Panc1 (cell line): ENCODE data around the gene RAPGEFL1. TPM values are rescaled to one million over a fixed set of nuclear protein-coding genes. Genes with fewer than 3 reads are reported as not detected.

Experiments
- ATAC-seq: fragments of 200-7000 bp; cut with Tn5 transposase; 2 replicates; pipeline ENCODE4 v1.9.1; 2020; ENCODE audit warnings: mild to moderate bottlenecking, moderate library complexity
- BruUV-seq: library from RNA; stranded (reverse); fragments of 400-500 nt; replicated peaks from 2 replicates; lab custom pipeline; 2021; lab: Mats Ljungman, UMichigan
- CTCF ChIA-PET: fragments of 300-600 bp; sonication (Branson Sonifier 250); formaldehyde crosslinking; loops from one replicate; lab custom pipeline; 2022; ENCODE audit warnings: antibody characterized with exemption; lab: Charles Lee
- POLR2A ChIA-PET: fragments of 300-600 bp; sonication (Branson Sonifier 250); formaldehyde crosslinking; loops from one replicate; lab custom pipeline; 2022; ENCODE audit warnings: antibody characterized with exemption; lab: Charles Lee
- DNase-seq: peaks from one replicate; pipeline ENCODE4 v3.0.0-alpha.2; 2010; ENCODE audit warnings: low read depth, low spot score
- H3K27ac ChIP-seq: 2 replicates; pipeline ENCODE4 v1.5.1; 2011; ENCODE audit warnings: mild to moderate bottlenecking, low read length, inconsistent platforms
- H3K27me3 ChIP-seq: fragments of 200-500 bp; sonication (Bioruptor generic); 2 replicates; pipeline ENCODE4 v1.6.0; 2014; ENCODE audit warnings: low read length, inconsistent platforms; ENCODE audit not compliant: control insufficient read depth, insufficient read depth
- H3K36me3 ChIP-seq: fragments of 200-500 bp; sonication (Bioruptor generic); 2 replicates; pipeline ENCODE4 v1.5.1; 2014; ENCODE audit warnings: inconsistent platforms, mild to moderate bottlenecking, low read length, moderate library complexity; ENCODE audit not compliant: control insufficient read depth, insufficient read depth
- H3K4me1 ChIP-seq: 2 replicates; pipeline ENCODE4 v1.5.1; 2011; ENCODE audit warnings: inconsistent platforms, mild to moderate bottlenecking, low read length, moderate library complexity; ENCODE audit not compliant: control insufficient read depth, insufficient read depth
- H3K4me3 ChIP-seq, 2 experiments: 2 replicates each; pipeline ENCODE4 v1.5.1; 2011 to 2012; ENCODE audit warnings: low read depth in 2 of 2, low read length in 2 of 2, mild to moderate bottlenecking in 2 of 2, inconsistent platforms in 1 of 2, moderate library complexity in 1 of 2
- H3K9me3 ChIP-seq: fragments of 200-500 bp; sonication (Bioruptor generic); 2 replicates; pipeline ENCODE4 v1.5.1; 2014; ENCODE audit warnings: low read depth, mild to moderate bottlenecking, inconsistent platforms, low read length, moderate library complexity; ENCODE audit not compliant: control insufficient read depth, insufficient read depth
- POLR2AphosphoS5 ChIP-seq: IDR thresholded peaks from 2 replicates; pipeline ENCODE4 v1.6.1; 2012; ENCODE audit warnings: mild to moderate bottlenecking, low read depth, low read length, moderate library complexity
- SIN3A ChIP-seq: IDR thresholded peaks from 2 replicates; pipeline ENCODE4 v1.6.1; 2012; ENCODE audit warnings: low read depth, mild to moderate bottlenecking, low read length, moderate library complexity, borderline replicate concordance; ENCODE audit not compliant: insufficient read depth
- in situ Hi-C: cut with HindIII; loops from 2 replicates; pipeline ENCODE4 v1.10.0; 2016; ENCODE audit warnings: low sequenced_read_pairs, low pct_unique_long_range_greater_than_20kb
- intact Hi-C: fragments of 100-400 bp; cut with micrococcal nuclease; formaldehyde crosslinking; loops from one replicate; pipeline ENCODE4 v1.10.0; 2022; ENCODE audit not compliant: unreplicated experiment
- total RNA-seq: library from RNA; stranded (reverse); gene quantifications from one replicate; pipeline ENCODE4 v1.2.1, GENCODE V29; 2021; ENCODE audit not compliant: unreplicated experiment
- TF ChIP-seq, protein P1 (sequence below): fragments of 450-650 bp; IDR thresholded peaks from 2 replicates; pipeline ENCODE4 v1.5.1; 2017; ENCODE audit warnings: mild to moderate bottlenecking
- TF ChIP-seq, protein P2 (sequence below), 2 experiments: IDR thresholded peaks; 2 replicates each; pipeline ENCODE4 v1.6.1; 2011 to 2012; ENCODE audit warnings: low read depth in 2 of 2, control low read depth in 1 of 2, low read length in 1 of 2, mild to moderate bottlenecking in 1 of 2, moderate library complexity in 1 of 2; ENCODE audit not compliant: insufficient read depth in 1 of 2

RAPGEFL1 gene
- total RNA-seq, 1 experiment from 2014 or later: 6.5 TPM

DNA sequence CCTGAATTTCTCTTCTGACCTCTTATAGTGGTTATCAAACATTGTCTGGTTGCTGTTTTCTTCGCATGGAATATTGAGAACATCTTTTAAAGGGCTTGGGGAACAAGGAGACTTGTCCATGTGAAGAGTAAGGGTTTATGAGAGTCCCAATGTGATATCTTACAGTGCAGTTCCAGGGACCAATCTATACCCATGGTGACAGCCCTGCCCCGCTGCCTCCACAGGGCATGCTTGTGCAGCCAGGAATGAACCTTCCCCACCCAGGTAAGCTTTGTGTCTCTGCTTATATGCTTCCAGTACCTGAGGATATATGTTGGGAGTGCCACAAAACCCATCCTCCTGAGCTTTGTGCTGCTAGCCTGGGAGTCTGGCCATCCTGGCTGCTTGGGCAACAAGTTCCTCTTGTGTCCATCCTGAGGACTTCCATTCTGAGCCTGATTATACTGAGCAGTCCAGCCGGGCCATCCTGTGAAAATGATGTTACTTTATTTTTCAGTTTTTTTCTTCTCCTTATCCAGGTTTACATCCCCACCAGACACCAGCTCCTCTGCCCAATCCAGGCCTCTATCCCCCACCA lies 9.5 kb upstream of the RAPGEFL1 start:
- intact Hi-C loops: loop anchor here (1.0 kb wide), 1 partner anchor 54 kb away; no protein-coding TSS in a partner anchor
- in situ Hi-C loops: no loop called here
- peaks cover 41% of the 10 kb centered on the region for H3K36me3 ChIP-seq
- TF ChIP-seq SIN3A (no peak), POLR2AphosphoS5 (no peak)
- TF ChIP-seq, protein P1, sequence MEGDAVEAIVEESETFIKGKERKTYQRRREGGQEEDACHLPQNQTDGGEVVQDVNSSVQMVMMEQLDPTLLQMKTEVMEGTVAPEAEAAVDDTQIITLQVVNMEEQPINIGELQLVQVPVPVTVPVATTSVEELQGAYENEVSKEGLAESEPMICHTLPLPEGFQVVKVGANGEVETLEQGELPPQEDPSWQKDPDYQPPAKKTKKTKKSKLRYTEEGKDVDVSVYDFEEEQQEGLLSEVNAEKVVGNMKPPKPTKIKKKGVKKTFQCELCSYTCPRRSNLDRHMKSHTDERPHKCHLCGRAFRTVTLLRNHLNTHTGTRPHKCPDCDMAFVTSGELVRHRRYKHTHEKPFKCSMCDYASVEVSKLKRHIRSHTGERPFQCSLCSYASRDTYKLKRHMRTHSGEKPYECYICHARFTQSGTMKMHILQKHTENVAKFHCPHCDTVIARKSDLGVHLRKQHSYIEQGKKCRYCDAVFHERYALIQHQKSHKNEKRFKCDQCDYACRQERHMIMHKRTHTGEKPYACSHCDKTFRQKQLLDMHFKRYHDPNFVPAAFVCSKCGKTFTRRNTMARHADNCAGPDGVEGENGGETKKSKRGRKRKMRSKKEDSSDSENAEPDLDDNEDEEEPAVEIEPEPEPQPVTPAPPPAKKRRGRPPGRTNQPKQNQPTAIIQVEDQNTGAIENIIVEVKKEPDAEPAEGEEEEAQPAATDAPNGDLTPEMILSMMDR: no peak
- TF ChIP-seq, protein P2, sequence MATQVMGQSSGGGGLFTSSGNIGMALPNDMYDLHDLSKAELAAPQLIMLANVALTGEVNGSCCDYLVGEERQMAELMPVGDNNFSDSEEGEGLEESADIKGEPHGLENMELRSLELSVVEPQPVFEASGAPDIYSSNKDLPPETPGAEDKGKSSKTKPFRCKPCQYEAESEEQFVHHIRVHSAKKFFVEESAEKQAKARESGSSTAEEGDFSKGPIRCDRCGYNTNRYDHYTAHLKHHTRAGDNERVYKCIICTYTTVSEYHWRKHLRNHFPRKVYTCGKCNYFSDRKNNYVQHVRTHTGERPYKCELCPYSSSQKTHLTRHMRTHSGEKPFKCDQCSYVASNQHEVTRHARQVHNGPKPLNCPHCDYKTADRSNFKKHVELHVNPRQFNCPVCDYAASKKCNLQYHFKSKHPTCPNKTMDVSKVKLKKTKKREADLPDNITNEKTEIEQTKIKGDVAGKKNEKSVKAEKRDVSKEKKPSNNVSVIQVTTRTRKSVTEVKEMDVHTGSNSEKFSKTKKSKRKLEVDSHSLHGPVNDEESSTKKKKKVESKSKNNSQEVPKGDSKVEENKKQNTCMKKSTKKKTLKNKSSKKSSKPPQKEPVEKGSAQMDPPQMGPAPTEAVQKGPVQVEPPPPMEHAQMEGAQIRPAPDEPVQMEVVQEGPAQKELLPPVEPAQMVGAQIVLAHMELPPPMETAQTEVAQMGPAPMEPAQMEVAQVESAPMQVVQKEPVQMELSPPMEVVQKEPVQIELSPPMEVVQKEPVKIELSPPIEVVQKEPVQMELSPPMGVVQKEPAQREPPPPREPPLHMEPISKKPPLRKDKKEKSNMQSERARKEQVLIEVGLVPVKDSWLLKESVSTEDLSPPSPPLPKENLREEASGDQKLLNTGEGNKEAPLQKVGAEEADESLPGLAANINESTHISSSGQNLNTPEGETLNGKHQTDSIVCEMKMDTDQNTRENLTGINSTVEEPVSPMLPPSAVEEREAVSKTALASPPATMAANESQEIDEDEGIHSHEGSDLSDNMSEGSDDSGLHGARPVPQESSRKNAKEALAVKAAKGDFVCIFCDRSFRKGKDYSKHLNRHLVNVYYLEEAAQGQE (IDR thresholded peaks at IDR 0.05; ENCODE audit: insufficient read depth in 1 of 2, low read depth in 2 of 2, low read length in 1 of 2): no peak
- no peak for DNase-seq
- H3K4me1 ChIP-seq: no peaks in the 10 kb centered on the region
- no TSS peak for BruUV-seq
- POLR2A ChIA-PET: interaction anchor here (0.6 kb wide), 1 partner anchor 45 kb away, joined by 3 read pairs; no protein-coding TSS in a partner anchor
- H3K9me3 ChIP-seq: no peaks in the 10 kb centered on the region
- no peak overlapping the region for H3K27ac ChIP-seq
- H3K4me3 ChIP-seq: no peak overlapping the region
- H3K27me3 ChIP-seq: no peaks in the 10 kb centered on the region
- peak; percentile 67 for ATAC-seq
- CTCF ChIA-PET: interaction anchor here (1.0 to 3.1 kb wide), 3 partner anchors 11 to 55 kb away, joined by 3 to 42 read pairs (median 7); no protein-coding TSS in a partner anchor

DNA sequence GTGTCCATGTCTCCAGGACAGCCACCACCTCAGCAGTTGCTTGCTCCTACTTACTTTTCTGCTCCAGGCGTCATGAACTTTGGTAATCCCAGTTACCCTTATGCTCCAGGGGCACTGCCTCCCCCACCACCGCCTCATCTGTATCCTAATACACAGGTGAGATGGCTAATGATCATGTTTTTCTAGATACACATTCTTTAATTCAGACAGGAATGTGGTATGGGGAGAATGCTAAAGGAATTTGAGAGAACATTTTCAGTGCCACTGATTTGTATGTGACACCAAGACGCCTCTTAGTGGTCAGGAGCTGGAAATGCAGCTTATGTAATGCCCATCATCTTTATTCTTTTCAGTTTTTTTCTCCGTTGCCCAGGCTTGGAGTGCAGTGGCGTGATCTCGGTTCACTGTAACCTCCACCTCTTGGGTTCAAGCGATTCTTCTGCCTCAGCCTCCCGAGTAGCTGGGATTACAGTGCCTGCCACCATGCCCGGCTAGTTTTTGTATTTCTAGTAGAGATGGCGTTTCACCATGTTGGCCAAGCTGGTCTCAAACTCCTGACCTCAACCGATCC lies 8.9 kb upstream of the RAPGEFL1 start:
- no peaks in the 10 kb centered on the region for H3K9me3 ChIP-seq
- no TSS peak for BruUV-seq
- H3K27me3 ChIP-seq: no peaks in the 10 kb centered on the region
- no peaks in the 10 kb centered on the region for H3K4me1 ChIP-seq
- H3K36me3 ChIP-seq: peaks cover 41% of the 10 kb centered on the region
- DNase-seq (peak; percentile 41), ATAC-seq (peak; percentile 83)
- in situ Hi-C loops (no loop called here), intact Hi-C loops (loop anchor here (1.0 kb wide), 1 partner anchor 55 kb away; no protein-coding TSS in a partner anchor)
- TF ChIP-seq SIN3A (no peak), POLR2AphosphoS5 (no peak)
- TF ChIP-seq, protein P1: peak; percentile 87
- ChIA-PET CTCF (interaction anchor here (0.6 to 3.1 kb wide), 6 partner anchors 11 to 155 kb away, joined by 3 to 42 read pairs (median 5); no protein-coding TSS in a partner anchor), POLR2A (interaction anchor here (0.6 to 1.1 kb wide), 4 partner anchors 26 to 56 kb away, joined by 3 to 4 read pairs (median 4); no protein-coding TSS in a partner anchor)
- H3K27ac ChIP-seq: no peak overlapping the region
- H3K4me3 ChIP-seq: no peak overlapping the region
